Nephron progenitor cell (in vitro differentiated cells): ENCODE data around the gene TOM1L2.

ENCODE experiments used
- DNase-seq: peaks from one replicate; pipeline ENCODE4 v3.0.0; 2021
- H3K27ac Mint-ChIP-seq: 2 replicates; pipeline ENCODE4 v1.8.0; 2021; ENCODE audit warnings: mild to moderate bottlenecking, moderate library complexity, mixed read lengths
- H3K27me3 Mint-ChIP-seq: 2 replicates; pipeline ENCODE4 v1.8.0; 2021; ENCODE audit warnings: mild to moderate bottlenecking, low read depth, mixed read lengths; ENCODE audit not compliant: poor library complexity
- H3K36me3 Mint-ChIP-seq: 2 replicates; pipeline ENCODE4 v1.8.0; 2021; ENCODE audit warnings: low read depth, mixed read lengths
- H3K4me1 Mint-ChIP-seq: 2 replicates; pipeline ENCODE4 v1.8.0; 2021; ENCODE audit warnings: mixed read lengths
- H3K4me3 Mint-ChIP-seq: 2 replicates; pipeline ENCODE4 v1.8.0; 2021; ENCODE audit warnings: mild to moderate bottlenecking, moderate library complexity, mixed read lengths
- H3K9me3 Mint-ChIP-seq: 2 replicates; pipeline ENCODE4 v1.8.0; 2021; ENCODE audit warnings: mild to moderate bottlenecking, moderate library complexity, mixed read lengths
- TF ChIP-seq, protein P1 (sequence below): fragments of 200-600 bp; sonication (generic); IDR thresholded peaks from 2 replicates; pipeline ENCODE4 v1.5.0; 2021; ENCODE audit warnings: antibody characterized with exemption

The TOM1L2 gene

DNA sequence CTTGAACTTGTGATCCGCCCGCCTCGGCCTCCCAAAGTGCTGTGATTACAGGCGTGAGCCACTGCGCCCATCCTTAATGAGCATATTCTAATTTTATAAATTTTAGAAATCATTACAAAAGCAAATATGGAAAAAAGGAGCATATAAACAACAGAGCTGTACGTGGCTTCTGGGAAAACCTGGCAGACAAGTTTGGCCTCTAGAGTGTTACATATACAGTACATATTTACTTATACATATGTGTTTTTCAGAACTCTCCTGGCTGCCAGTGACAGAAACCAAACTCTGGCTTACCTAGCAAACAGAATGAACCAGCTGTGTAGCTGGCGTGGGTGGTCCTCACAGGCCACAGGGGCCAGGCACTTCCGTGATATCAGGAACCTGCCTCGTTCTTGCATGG lies 10.6 kb upstream of the TOM1L2 start:
- Mint-ChIP-seq H3K36me3 (no peaks in the 10 kb centered on the region), H3K4me3 (no peak overlapping the region), H3K27me3 (peaks cover 22% of the 10 kb centered on the region), H3K27ac (no peak overlapping the region), H3K4me1 (peaks cover 2% of the 10 kb centered on the region), H3K9me3 (no peaks in the 10 kb centered on the region)
- TF ChIP-seq, protein P1, sequence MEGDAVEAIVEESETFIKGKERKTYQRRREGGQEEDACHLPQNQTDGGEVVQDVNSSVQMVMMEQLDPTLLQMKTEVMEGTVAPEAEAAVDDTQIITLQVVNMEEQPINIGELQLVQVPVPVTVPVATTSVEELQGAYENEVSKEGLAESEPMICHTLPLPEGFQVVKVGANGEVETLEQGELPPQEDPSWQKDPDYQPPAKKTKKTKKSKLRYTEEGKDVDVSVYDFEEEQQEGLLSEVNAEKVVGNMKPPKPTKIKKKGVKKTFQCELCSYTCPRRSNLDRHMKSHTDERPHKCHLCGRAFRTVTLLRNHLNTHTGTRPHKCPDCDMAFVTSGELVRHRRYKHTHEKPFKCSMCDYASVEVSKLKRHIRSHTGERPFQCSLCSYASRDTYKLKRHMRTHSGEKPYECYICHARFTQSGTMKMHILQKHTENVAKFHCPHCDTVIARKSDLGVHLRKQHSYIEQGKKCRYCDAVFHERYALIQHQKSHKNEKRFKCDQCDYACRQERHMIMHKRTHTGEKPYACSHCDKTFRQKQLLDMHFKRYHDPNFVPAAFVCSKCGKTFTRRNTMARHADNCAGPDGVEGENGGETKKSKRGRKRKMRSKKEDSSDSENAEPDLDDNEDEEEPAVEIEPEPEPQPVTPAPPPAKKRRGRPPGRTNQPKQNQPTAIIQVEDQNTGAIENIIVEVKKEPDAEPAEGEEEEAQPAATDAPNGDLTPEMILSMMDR, result no peak
- no peak for DNase-seq

DNA sequence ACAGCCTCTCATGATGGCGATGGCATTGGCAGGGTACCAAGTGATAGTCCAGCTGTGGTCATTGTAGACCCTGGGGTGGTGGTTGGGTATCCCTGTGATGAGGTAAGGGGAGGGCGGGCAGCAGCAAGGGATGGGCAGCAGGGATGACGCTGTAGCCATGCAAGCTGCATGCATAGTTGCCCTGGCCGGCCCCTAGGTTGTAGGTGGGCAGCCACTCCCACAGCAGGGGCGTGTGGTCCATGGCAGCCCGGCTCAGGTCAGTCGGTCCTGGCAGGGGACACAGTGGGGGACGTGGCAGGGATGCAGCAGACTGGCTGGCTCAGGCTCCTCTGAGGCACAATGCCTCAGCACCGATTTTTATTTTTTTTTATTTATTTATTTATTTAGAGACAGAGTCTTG lies 9.1 kb upstream of the TOM1L2 start:
- peaks cover 15% of the 10 kb centered on the region for H3K4me1 Mint-ChIP-seq
- H3K4me3 Mint-ChIP-seq, result no peak overlapping the region
- no peak overlapping the region for H3K27ac Mint-ChIP-seq
- TF ChIP-seq, protein P1, result no peak
- no peak for DNase-seq
- no peaks in the 10 kb centered on the region for H3K36me3 Mint-ChIP-seq
- peaks cover 24% of the 10 kb centered on the region for H3K27me3 Mint-ChIP-seq
- no peaks in the 10 kb centered on the region for H3K9me3 Mint-ChIP-seq

DNA sequence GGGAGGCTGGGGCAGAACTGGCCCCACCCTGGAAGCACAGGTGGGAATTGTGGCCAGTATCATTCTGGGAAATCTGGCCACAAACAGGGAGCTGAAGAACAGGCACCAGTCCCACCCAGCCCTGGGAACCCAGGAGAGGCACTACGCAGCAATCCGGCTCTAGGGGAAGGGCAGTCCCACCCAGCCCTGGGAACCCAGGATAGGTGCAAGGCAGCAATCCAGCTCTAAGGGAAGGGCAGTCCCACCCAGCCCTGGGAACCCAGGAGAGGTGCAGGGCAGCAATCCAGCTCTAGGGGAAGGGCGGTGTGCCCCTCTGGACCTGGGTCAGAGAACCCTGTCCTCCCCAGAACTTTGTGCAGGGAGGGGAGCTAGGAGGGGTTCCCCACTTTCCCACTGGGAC lies 7.6 kb upstream of the TOM1L2 start:
- TF ChIP-seq, protein P1, result no peak
- DNase-seq, result no peak
- peaks cover 15% of the 10 kb centered on the region for H3K4me1 Mint-ChIP-seq
- no peaks in the 10 kb centered on the region for H3K9me3 Mint-ChIP-seq
- H3K27me3 Mint-ChIP-seq, result peaks cover 22% of the 10 kb centered on the region
- no peak overlapping the region for H3K27ac Mint-ChIP-seq
- H3K4me3 Mint-ChIP-seq, result no peak overlapping the region
- no peaks in the 10 kb centered on the region for H3K36me3 Mint-ChIP-seq

DNA sequence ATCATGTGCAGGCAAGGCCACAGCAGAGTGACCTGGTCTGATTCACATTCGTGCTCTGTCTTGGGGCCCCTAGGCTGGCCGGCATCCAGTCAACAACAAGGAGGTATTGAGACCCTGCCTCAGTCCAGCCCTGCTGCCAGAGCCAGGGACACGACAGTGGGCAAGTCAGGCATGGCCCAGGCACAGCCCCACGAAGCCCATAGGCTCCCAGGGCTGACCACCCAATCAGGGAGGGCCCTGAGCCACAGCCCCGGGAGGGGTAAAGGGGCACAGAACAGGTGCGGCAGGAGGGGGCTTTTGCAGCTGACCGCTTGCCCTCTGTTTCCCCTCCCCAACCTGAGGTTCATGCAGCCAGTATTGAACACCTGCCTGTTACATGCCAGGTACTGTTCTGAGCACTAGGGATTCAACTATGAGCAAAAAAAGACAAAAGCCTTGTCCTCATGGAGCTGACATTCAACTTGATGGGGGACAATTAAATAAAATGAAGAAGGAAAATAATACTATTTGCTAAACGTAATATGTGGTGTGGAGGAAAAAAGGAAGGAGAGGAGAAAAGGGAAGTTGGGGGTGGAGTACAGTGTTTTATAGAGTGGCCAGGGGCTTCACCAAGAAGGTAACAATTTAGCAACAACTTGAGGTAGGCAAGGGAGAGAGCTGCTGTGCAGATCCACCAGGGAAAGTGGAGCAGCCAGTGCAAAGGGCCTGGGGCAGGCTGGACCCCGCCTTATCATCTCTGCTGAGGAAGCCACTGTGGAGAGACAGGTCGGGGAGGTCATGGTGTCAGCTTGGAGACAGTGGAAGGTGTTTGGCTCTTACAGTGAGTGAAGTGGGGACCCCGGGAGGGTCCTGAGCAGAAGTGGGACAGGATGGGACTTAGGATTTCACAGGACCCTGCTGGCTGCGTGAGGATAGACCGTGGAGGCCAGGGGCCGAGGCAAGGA lies 6.6 kb upstream of the TOM1L2 start:
- TF ChIP-seq, protein P1, result no peak
- DNase-seq, result no peak
- Mint-ChIP-seq H3K4me3 (no peak overlapping the region), H3K36me3 (no peaks in the 10 kb centered on the region), H3K27ac (no peak overlapping the region), H3K4me1 (peaks cover 15% of the 10 kb centered on the region), H3K9me3 (no peaks in the 10 kb centered on the region), H3K27me3 (peaks cover 22% of the 10 kb centered on the region)

DNA sequence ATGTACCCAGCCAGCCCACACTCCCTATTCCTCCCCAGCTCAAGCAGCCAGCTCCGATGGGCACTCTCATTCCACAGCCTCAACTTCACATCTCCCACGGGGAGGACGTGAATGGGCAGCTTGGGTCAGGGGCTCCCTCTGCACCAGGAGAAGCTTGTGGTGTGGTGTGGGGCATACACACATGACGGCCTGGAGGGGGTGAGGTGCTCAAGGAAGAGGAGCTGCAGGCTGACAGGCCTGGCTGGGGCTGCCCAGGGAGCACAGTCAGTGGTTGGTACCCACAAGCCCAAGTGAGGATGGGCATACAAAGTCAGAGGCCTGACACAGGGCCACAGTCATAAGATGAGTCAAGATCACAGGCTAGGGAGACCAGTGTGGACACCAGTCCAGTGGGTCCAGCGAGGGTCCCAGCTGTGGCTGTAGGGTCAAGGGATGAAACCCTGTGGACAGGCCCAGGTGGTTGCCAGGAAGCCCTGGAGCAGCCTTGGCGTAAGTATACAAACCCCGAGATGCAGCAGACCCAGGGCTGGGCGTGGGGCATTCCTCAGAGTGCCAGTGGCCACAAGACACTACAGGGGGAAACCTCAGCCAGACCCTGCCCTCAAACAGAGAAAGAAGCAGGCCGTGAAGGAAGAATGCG lies 4.9 kb upstream of the TOM1L2 start:
- H3K27ac Mint-ChIP-seq, result peak overlapping the region; percentile 40
- peak overlapping the region; percentile 42 for H3K4me3 Mint-ChIP-seq
- H3K4me1 Mint-ChIP-seq, result peaks cover 22% of the 10 kb centered on the region
- peaks cover 29% of the 10 kb centered on the region for H3K27me3 Mint-ChIP-seq
- H3K9me3 Mint-ChIP-seq, result no peaks in the 10 kb centered on the region
- H3K36me3 Mint-ChIP-seq, result no peaks in the 10 kb centered on the region
- DNase-seq, result no peak
- TF ChIP-seq, protein P1, result no peak
